ENCODE measurements around the gene MSGN1.

MSGN1 gene, protein sequence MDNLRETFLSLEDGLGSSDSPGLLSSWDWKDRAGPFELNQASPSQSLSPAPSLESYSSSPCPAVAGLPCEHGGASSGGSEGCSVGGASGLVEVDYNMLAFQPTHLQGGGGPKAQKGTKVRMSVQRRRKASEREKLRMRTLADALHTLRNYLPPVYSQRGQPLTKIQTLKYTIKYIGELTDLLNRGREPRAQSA

DNA sequence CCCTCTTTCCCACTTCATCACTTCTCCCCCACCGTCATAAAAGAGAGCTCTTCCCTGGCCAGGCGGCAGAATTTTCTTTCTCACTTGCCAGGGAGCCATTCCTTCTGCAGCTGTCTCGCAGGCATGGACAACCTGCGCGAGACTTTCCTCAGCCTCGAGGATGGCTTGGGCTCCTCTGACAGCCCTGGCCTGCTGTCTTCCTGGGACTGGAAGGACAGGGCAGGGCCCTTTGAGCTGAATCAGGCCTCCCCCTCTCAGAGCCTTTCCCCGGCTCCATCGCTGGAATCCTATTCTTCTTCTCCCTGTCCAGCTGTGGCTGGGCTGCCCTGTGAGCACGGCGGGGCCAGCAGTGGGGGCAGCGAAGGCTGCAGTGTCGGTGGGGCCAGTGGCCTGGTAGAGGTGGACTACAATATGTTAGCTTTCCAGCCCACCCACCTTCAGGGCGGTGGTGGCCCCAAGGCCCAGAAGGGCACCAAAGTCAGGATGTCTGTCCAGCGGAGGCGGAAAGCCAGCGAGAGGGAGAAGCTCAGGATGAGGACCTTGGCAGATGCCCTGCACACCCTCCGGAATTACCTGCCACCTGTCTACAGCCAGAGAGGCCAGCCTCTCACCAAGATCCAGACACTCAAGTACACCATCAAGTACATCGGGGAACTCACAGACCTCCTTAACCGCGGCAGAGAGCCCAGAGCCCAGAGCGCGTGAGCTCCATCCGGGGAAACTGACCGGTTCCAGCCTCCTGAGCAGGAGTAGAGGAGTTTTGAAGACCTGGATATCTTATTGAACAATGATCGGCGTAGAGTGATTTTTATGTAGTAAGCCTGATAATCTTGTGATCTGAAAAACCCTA, at the start of gene MSGN1:
Gene MSGN1 (plus strand): TSS at position 65 of the 850 bp plus-strand sequence. CDS start 59 bp downstream, at position 124.
- no peak for DNase-seq

DNA sequence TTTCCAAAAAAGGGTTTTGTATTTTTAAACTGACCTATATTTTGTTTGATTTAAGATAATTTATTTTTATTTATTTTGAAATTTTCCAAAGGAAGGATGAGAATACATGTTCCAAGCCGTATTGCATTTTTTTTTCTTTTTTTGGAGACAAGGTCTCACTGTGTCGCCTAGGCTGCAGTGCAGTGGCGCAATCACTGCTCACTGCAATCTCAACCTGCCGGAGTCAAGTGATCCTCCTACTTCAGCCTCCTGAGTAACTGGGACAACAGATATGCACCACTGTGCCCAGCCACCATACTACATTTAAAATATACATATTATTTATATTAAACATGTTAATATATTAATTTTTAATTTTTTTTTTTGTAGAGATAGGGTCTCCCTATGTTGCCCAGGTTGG, 47.4 kb upstream of the MSGN1 start:
- DNase-seq: no peak

DNA sequence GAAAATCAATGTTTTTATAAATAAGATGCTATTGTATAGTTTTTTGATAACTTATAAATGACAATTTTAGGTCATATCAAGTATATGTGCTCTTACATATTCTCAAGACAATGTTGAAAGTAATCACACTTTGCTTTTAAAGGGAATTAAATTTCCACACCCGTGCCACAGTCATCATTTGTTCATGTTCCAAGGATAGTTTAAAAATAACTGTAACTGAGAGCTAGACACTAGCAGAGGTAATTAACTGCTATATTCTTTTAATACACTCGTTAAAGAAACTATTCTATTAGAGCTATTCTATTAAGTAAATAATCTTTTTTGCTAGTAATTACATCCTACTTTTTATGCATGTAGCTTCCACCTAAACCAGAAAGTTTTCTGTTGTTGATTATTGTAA, 44.3 kb upstream of the MSGN1 start:
- no peak for DNase-seq

- no peak for DNase-seq
Measured at GRCh38 chr2:17772532-17772931, 43.7 kb upstream of the MSGN1 start.

DNA sequence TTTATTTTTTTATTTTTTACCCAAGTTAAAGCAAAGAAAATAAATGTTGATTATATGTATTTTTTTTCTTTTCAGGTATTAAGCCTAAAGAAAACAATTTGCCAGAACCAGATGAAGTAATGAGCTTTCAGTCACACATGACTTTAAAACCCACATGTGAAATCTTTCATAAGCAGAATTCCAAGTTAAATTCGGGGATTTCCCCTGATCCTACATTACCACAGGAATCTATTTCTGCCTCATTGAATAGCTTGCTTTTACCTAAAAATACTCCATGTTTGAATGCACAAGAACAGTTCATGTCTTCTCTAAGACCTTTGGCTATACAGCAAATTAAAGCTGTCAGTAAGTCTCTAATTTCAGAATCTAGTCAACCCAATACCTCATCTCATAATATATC, 35.7 kb upstream of the MSGN1 start:
- no peak for DNase-seq

DNA sequence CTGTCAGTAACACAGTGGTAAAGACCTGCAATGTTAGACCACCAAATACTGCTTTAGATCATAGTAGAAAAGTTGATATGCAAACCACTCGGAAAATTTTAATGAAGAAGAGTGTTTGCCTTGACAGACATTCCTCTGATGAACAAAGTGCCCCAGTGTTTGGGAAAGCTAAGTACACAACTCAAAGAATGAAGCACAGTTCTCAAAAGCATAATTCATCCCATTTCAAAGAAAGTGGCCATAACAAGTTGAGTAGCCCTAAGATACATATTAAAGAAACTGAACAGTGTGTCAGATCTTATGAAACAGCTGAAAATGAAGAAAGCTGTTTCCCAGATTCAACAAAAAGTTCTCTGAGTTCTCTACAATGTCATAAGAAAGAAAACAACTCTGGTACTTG, 34.8 kb upstream of the MSGN1 start:
- no peak for DNase-seq

GRCh38 chr2:17786727-17787126, 29.5 kb upstream of the MSGN1 start:
- no peak for DNase-seq

DNA sequence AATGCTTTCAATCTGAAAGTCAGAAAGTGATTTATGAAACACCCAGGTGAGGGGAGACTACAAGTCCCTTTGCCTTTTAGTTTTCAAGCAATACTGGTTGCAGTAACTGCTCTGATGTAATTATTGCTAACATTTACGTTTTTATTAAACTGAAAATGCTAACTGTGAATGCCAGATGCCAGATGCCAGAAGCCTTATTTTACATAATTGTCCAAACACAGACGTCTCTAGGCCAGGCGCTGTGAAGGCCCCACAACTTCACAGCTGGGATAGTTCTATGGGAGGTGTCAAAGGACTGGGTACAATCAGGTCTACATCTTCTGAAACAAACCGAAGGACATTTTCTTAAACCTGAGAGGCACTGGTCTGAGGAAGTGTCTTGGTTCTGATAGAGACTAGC, 27.5 kb upstream of the MSGN1 start:
- no peak for DNase-seq

GRCh38 chr2:17790536-17790935, 25.7 kb upstream of the MSGN1 start:
- DNase-seq: no peak

GRCh38 chr2:17791121-17791816, 25.0 kb upstream of the MSGN1 start:
- no peak for DNase-seq

DNA sequence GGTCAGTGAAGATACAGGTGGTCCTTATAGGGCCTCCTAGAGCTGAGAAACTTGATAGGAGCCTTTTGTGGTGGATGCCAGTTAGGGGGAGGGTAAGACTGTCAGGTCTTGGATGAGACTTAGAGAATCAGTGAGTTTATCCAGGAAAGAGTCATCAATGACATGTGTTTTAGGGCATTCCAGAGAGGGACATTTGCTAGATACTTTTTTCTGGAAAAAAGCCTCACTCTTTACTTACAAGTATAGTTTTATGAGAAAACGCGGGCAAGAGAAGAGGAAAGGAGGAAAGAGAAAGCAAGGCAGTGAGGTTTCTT, 24.5 kb upstream of the MSGN1 start:
- DNase-seq: no peak

DNA sequence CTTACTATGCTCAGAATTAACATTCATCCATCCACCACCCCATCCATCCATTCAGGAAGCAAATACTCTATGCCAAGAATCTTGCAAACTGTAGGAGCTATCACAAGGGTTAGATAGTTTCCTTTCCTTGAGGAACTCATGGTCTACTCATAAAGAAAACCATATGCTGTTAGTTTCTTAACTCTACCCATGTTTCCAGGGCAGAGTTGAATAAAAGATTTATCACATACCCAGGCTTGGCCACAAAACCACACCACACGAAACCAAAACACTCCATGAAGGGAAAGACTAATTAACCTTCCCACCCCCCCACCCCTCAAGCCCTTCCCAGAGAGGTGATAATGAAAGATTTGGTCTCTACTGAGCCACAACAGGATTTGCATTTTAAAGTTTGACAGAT, 23.7 kb upstream of the MSGN1 start:
- no peak for DNase-seq

GRCh38 chr2:17793296-17793695, 23.0 kb upstream of the MSGN1 start:
- DNase-seq: no peak

- no peak for DNase-seq
Measured at GRCh38 chr2:17793803-17794354, 22.4 kb upstream of the MSGN1 start.

- DNase-seq: no peak
Measured at GRCh38 chr2:17795309-17795708, 21.0 kb upstream of the MSGN1 start.

DNA sequence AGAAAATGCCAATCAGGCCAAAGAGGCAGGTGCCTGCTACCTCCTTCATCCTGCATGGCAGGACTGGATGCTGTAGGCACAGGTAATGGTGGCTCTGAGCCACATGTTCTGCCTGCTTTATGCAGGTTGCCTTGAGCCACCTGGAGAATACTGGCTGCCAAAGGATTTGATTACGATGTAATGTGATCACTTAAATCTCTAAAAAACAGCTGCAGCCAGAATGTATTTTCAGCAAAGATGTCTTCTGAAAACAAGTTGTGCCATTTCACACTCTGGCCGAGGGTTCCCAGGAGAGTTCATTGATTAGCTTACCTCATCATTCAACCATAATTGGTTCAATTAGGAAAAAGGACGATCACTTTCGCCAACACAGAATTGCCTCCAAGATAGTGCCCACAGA, 17.9 kb upstream of the MSGN1 start:
- DNase-seq: no peak

DNA sequence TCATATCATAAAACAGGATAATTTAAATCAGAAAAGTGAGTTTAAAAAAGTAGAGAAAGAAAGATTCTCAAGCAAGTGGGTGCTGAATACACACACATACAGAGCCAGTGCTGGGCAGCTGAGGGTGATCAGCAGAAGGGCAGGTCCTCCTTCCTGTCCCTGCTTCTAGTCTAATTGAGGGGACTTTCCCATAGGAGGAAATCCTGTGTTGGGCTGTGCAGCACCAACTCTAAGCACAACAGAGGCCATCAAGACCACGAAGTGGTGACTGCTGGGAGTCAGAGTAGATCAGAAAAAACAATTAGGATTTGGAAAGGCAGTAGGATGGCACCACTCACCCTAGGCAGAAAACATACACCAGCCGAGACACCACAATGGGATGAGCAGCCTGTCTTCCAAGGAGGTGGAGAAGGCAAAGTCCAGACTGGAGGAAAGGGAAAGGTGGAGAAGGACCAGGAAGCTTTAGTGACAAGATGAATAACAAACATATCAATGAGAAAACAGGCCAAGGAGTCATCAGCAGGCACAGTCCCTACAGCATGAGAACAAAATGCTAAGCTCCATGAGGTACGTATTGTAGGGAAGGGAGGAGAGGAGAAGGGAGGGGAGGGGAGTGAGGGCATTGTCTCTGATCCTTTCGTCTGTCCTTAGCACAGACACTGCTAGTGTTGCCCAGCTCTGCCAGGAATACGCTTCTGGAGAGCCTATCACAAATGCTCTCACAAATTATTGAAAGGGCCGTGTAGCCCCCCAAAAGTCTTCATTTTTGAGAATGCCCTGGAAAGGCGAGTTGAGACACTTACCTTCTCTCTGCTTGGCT, 16.7 kb upstream of the MSGN1 start:
- DNase-seq: no peak

DNA sequence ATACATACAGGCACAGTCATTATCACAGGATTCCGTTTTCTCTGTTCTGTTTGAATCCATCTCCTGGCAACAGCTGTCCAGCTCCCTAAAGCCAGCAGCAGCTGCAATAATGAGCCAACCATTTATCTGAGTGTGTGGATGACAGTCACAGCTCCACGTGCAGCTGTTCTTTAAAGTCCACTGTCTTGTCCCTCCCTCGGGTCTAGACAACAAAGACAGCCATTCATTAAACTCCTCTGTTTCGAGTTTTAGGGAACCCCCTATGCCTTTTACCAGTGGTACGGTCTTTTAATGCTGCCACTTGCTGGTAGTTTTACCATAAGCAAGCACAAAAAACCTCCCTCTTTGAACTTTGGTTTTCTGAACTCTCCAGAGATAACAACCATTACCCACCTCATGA, 16.0 kb upstream of the MSGN1 start:
- DNase-seq: no peak

DNA sequence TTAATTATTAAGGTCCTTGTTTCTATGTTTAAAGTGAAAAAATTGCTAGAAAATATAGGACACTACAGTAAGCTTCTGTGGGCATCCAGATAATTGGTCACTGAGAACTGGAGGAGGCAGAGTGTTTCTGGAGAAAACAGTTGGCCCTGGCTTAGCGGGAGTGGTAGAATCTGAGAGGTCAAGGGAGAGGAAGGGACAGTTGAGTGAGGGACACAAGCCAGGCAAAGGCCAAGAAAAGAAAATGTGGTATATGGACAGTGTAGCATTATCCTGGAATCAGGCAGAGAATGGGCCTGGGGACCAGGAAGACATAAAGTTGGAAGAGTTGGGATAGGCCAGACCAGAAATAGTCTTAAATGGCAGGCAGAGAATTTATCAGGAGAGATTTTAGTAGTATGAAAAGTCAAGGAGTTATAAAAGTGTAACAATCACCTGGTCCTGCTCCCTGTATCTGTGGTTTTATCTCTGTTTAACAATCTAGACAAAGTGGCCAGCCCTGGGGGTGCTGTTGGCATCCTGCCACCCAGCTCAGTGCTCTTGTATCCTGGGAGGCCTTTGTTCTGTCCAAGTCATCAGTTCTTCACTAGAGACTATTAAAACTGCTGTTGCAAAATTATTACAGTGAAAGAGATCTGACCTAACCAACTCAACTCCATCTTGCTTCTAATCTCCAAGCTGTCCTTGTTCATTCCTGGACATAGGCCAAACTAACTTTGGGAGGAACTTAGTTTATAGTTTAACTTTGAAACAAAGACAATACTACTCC, 15.4 kb upstream of the MSGN1 start:
- DNase-seq: no peak

DNA sequence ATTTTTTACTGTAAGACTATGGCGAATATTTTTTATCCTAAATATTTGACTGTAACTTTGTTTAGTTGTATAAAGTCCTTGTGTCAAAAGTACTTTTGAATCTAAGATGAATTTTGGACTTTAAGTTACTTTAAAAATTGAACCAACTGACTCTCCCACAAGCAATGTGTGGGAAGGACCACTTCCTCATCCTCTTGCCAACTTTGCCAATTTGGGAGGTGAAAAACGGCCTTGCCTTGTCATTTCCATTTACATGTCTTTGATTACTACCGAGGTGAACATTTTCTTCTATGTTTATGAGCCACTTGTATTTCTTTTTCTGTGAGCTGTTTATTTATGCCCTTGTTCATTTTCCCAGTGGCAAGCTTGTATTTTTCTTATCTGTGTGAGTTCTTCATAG, 12.8 kb upstream of the MSGN1 start:
- no peak for DNase-seq

GRCh38 chr2:17804358-17804757, 11.9 kb upstream of the MSGN1 start:
- peak in 1 of 2 experiments; percentile 28 for DNase-seq

GRCh38 chr2:17805166-17805565, 11.1 kb upstream of the MSGN1 start:
- DNase-seq: no peak

Measured in AML-193 (cell line).